ENCODE data around the gene PGPEP1. TPM values are rescaled to one million over a fixed set of nuclear protein-coding genes. Genes with fewer than 3 reads are reported as not detected.

PGPEP1 gene
- total RNA-seq, 1 experiment from 2014 or later: 25.6 TPM

DNA sequence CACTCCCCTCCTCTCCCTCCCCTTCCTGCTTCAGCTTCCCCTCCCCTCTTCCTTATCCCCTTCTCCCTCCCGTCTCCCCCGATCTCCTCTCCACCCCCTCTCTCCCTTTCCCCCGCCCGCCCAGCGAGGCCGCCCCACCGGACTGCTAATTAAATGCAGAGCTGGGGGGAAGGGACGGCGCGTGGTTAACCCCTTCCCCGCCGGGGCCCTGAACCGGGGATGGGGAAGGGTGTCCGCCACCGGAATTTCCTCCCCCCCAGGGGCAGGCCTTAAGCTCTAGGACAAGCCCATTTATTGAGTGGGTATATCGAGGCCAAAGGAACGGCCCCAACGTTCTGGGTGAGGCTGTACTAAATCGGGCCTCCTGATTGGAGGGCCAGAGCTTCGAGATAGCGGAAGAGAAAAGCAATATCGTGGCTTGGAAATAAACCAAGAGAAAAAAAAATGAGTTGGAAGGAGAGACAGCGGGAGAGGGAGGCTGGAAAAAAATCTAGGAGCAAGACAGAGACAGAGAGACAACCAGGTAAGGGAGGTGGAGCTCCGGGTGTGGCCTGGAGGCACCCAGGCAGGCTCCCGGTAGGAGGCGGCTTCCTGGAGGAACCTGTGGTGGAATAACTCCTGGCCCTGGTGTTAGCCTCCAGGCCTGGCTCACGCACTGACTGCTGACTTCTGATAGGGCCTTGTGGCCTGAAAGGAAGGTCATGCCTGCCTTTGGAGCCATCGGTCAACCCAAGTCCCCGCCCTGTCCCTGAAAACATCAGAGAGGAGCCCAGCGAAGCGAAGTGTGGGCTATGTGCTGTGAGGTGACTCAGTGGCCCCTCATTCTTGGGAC, 47.4 kb upstream of the PGPEP1 start:
- Mint-ChIP-seq H3K27me3 (ENCODE audit: insufficient read depth, unreplicated experiment) (no peaks in the 10 kb centered on the region), H3K4me3 (ENCODE audit: unreplicated experiment) (peak overlapping the region; percentile 71), H3K36me3 (ENCODE audit: insufficient read depth, unreplicated experiment) (peaks cover 7% of the 10 kb centered on the region), H3K9me3 (ENCODE audit: unreplicated experiment) (no peaks in the 10 kb centered on the region), H3K27ac (ENCODE audit: unreplicated experiment) (peak overlapping the region; percentile 92), H3K4me1 (ENCODE audit: low read depth, unreplicated experiment) (peaks cover 7% of the 10 kb centered on the region)
- ChIA-PET CTCF (interaction anchor here (0.6 to 3.0 kb wide), 7 partner anchors 13 to 233 kb away, joined by 3 to 82 read pairs (median 4); partner anchors contain the start of genes JUND, LSM4 and MPV17L2), POLR2A (interaction anchor here (0.5 to 2.7 kb wide), 20 partner anchors 10 to 1112 kb away, joined by 3 to 225 read pairs (median 5); partner anchors contain the start of genes BST2, GATAD2A, GDF15 and JUND)
- intact Hi-C loops (cut with micrococcal nuclease; ENCODE audit: unreplicated experiment): loop anchor here (1.0 to 2.0 kb wide), 2 partner anchors 11 to 30 kb away; partner anchors contain the start of gene LSM4
- Histone ChIP-seq H3K4me3 (ENCODE audit: low read depth, low read length) (peak overlapping the region; percentile 63), H3K27me3 (replicated peaks; ENCODE audit: control insufficient read depth, insufficient read depth, low read length) (no peaks in the 10 kb centered on the region), H3K36me3 (ENCODE audit: control insufficient read depth, insufficient read depth, low read length) (no peaks in the 10 kb centered on the region), H3K9me3 (no peaks in the 10 kb centered on the region), H3K4me1 (peaks cover 18% of the 10 kb centered on the region)
- BruUV-seq (replicated peaks): no TSS peak
- DNase-seq: peak; percentile 87 to 95
- TF ChIP-seq, protein P1, sequence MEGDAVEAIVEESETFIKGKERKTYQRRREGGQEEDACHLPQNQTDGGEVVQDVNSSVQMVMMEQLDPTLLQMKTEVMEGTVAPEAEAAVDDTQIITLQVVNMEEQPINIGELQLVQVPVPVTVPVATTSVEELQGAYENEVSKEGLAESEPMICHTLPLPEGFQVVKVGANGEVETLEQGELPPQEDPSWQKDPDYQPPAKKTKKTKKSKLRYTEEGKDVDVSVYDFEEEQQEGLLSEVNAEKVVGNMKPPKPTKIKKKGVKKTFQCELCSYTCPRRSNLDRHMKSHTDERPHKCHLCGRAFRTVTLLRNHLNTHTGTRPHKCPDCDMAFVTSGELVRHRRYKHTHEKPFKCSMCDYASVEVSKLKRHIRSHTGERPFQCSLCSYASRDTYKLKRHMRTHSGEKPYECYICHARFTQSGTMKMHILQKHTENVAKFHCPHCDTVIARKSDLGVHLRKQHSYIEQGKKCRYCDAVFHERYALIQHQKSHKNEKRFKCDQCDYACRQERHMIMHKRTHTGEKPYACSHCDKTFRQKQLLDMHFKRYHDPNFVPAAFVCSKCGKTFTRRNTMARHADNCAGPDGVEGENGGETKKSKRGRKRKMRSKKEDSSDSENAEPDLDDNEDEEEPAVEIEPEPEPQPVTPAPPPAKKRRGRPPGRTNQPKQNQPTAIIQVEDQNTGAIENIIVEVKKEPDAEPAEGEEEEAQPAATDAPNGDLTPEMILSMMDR (IDR thresholded peaks at IDR 0.05; ENCODE audit: insufficient read depth in 1 of 2, low read depth in 1 of 2, low read length in 1 of 2, severe bottlenecking in 1 of 2, unreplicated experiment in 1 of 2): no peak

DNA sequence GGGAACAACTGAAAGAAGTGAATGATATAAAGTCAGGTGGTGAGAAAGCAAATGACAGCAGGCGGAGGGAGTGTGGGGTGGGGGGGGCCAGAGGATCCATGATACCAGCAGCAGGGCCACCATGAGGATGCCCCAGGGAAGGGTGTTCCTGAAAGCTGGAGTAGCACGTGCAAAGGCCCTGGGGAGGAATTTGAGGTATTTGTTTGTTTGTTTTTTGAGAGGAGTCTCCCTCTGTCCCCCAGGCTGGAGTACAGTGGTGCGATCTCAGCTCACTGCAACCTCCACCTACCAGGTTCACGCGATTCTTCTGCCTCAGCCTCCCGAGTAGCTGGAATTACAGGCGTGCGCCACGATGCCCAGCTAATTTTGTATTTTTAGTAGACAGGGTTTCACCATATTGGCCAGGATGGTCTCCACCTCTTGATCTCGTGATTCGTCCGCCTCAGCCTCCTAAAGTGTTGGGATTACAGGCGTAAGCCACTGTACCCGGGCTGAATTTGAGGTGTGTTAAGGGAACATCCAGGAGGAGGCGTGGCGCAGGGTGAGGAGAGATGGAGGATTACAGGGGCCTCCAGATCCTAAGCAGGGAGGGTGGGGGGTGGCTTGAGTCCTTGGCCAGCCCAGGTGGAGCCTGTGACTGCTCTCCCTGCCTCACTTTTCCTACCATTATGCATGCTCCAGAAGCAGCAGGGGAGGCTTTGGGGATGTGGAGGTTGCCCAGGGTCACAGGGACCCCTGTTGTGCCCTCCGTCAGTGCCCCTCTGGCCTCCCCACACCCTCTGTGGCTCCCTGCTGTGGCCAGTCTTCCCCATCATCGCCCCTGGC, 46.5 kb upstream of the PGPEP1 start:
- intact Hi-C loops (cut with micrococcal nuclease; ENCODE audit: unreplicated experiment): loop anchor here (2.0 kb wide), 1 partner anchor 29 kb away; the partner anchor contains the start of gene LSM4
- no peak for DNase-seq
- H3K4me3 Mint-ChIP-seq (ENCODE audit: unreplicated experiment): peak overlapping the region; percentile 71
- H3K36me3 Mint-ChIP-seq (ENCODE audit: insufficient read depth, unreplicated experiment): peaks cover 7% of the 10 kb centered on the region
- H3K27me3 Mint-ChIP-seq (ENCODE audit: insufficient read depth, unreplicated experiment): no peaks in the 10 kb centered on the region
- Histone ChIP-seq H3K9me3 (no peaks in the 10 kb centered on the region), H3K27me3 (replicated peaks; ENCODE audit: control insufficient read depth, insufficient read depth, low read length) (no peaks in the 10 kb centered on the region), H3K4me3 (ENCODE audit: low read depth, low read length) (peak overlapping the region; percentile 63), H3K4me1 (peaks cover 18% of the 10 kb centered on the region), H3K36me3 (ENCODE audit: control insufficient read depth, insufficient read depth, low read length) (no peaks in the 10 kb centered on the region)
- H3K27ac Mint-ChIP-seq (ENCODE audit: unreplicated experiment): peak overlapping the region; percentile 92
- ChIA-PET POLR2A (interaction anchor here (2.1 to 2.7 kb wide), 2 partner anchors 13 to 29 kb away, joined by 32 to 225 read pairs; partner anchors contain the start of genes JUND and LSM4), CTCF (interaction anchor here (2.4 to 3.0 kb wide), 3 partner anchors 14 to 35 kb away, joined by 13 to 82 read pairs (median 23); partner anchors contain the start of genes JUND and LSM4)
- H3K9me3 Mint-ChIP-seq (ENCODE audit: unreplicated experiment): no peaks in the 10 kb centered on the region
- TF ChIP-seq, protein P1 (IDR thresholded peaks at IDR 0.05; ENCODE audit: insufficient read depth in 1 of 2, low read depth in 1 of 2, low read length in 1 of 2, severe bottlenecking in 1 of 2, unreplicated experiment in 1 of 2): no peak
- peaks cover 7% of the 10 kb centered on the region for H3K4me1 Mint-ChIP-seq (ENCODE audit: low read depth, unreplicated experiment)
- no TSS peak for BruUV-seq (replicated peaks)

DNA sequence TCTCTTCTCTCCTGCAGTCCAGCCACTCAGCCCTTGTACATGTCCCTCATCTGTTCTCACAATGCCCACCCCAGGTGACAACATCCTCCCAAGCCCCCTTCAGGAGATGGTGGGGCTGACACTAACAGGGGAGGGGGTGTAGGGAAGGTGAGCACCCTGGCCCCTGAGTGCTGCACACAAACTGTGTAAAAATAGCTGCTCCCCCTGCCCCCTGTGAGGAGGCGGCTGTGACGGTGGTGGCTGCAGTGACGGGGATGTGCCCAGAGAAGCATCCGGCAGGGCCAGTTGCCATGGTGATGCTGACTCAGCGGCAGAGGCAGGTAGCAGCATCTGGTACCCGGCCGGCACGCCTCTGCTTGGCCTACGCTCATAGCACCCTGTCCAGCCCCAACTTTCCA, 45.9 kb upstream of the PGPEP1 start:
- no peaks in the 10 kb centered on the region for H3K9me3 Mint-ChIP-seq (ENCODE audit: unreplicated experiment)
- TF ChIP-seq, protein P1 (IDR thresholded peaks at IDR 0.05; ENCODE audit: insufficient read depth in 1 of 2, low read depth in 1 of 2, low read length in 1 of 2, severe bottlenecking in 1 of 2, unreplicated experiment in 1 of 2): no peak
- H3K9me3 ChIP-seq: no peaks in the 10 kb centered on the region
- no peak overlapping the region for H3K27ac Mint-ChIP-seq (ENCODE audit: unreplicated experiment)
- H3K36me3 ChIP-seq (ENCODE audit: control insufficient read depth, insufficient read depth, low read length): no peaks in the 10 kb centered on the region
- peaks cover 7% of the 10 kb centered on the region for H3K36me3 Mint-ChIP-seq (ENCODE audit: insufficient read depth, unreplicated experiment)
- DNase-seq: no peak
- peak overlapping the region; percentile 38 for H3K4me3 Mint-ChIP-seq (ENCODE audit: unreplicated experiment)
- no TSS peak for BruUV-seq (replicated peaks)
- CTCF ChIA-PET: no interaction called here
- POLR2A ChIA-PET: no interaction called here
- peaks cover 18% of the 10 kb centered on the region for H3K4me1 ChIP-seq
- H3K4me3 ChIP-seq (ENCODE audit: low read depth, low read length): no peak overlapping the region
- intact Hi-C loops (cut with micrococcal nuclease; ENCODE audit: unreplicated experiment): no loop called here
- H3K27me3 ChIP-seq (replicated peaks; ENCODE audit: control insufficient read depth, insufficient read depth, low read length): no peaks in the 10 kb centered on the region
- H3K27me3 Mint-ChIP-seq (ENCODE audit: insufficient read depth, unreplicated experiment): no peaks in the 10 kb centered on the region
- peaks cover 7% of the 10 kb centered on the region for H3K4me1 Mint-ChIP-seq (ENCODE audit: low read depth, unreplicated experiment)

All from Caco-2 (cell line).